GM23338 (cell line): Measurements from ENCODE around the gene PDE5A. TPM values are rescaled to one million over a fixed set of nuclear protein-coding genes. Genes with fewer than 3 reads are reported as not detected.
A peak's percentile ranks its signal among the peaks of the same experiment; 100 is the strongest.

ENCODE experiments used
- ATAC-seq: fragments of 200-7000 bp; cut with Tn5 transposase; 3 replicates; pipeline ENCODE4 v1.9.1; 2020
- DNase-seq: peaks from one replicate; pipeline ENCODE4 v3.0.0-alpha.2; 2015; ENCODE audit warnings: low spot score
- H2AFZ ChIP-seq: fragments of 200-600 bp; sonication (generic); 2 replicates; pipeline ENCODE4 v1.8.0; 2016; ENCODE audit warnings: antibody characterized with exemption, mild to moderate bottlenecking, moderate library complexity
- H3F3A ChIP-seq: fragments of 200-600 bp; sonication (generic); replicated peaks from 2 replicates; pipeline ENCODE4 v1.8.0; 2017; ENCODE audit warnings: antibody characterized with exemption, mixed run types, low read depth
- H3K27ac ChIP-seq: fragments of 200-600 bp; sonication (generic); 2 replicates; pipeline ENCODE4 v1.6.1; 2016; ENCODE audit warnings: low read depth
- H3K27me3 ChIP-seq: fragments of 200-600 bp; sonication (generic); 2 replicates; pipeline ENCODE4 v1.8.0; 2016; ENCODE audit warnings: mild to moderate bottlenecking, mixed run types, moderate library complexity; ENCODE audit not compliant: insufficient read depth
- H3K36me3 ChIP-seq: fragments of 200-600 bp; sonication (generic); 2 replicates; pipeline ENCODE4 v1.8.0; 2016; ENCODE audit warnings: mild to moderate bottlenecking; ENCODE audit not compliant: insufficient read depth
- H3K4me1 ChIP-seq: fragments of 200-600 bp; sonication (generic); 2 replicates; pipeline ENCODE4 v1.8.0; 2016; ENCODE audit warnings: mild to moderate bottlenecking, moderate library complexity; ENCODE audit not compliant: insufficient read depth
- H3K4me2 ChIP-seq: fragments of 200-600 bp; sonication (generic); 2 replicates; pipeline ENCODE4 v1.7.1; 2017; ENCODE audit warnings: mixed run types
- H3K4me3 ChIP-seq: fragments of 200-600 bp; sonication (generic); 2 replicates; pipeline ENCODE4 v1.6.1; 2016; ENCODE audit warnings: mixed run types
- H3K79me2 ChIP-seq: fragments of 200-600 bp; sonication (generic); replicated peaks from 2 replicates; pipeline ENCODE4 v1.8.0; 2017; ENCODE audit warnings: mild to moderate bottlenecking; ENCODE audit not compliant: insufficient read depth
- H3K9me2 ChIP-seq: fragments of 200-600 bp; sonication (generic); 2 replicates; pipeline ENCODE4 v1.8.0; 2017; ENCODE audit not compliant: insufficient read depth
- H4K20me1 ChIP-seq: fragments of 200-600 bp; sonication (generic); replicated peaks from 2 replicates; pipeline ENCODE4 v1.8.0; 2017; ENCODE audit warnings: mild to moderate bottlenecking; ENCODE audit not compliant: insufficient read depth
- H3K27ac Mint-ChIP-seq: 2 replicates; pipeline ENCODE4 v1.8.0; 2020; ENCODE audit warnings: inconsistent platforms, mild to moderate bottlenecking, moderate library complexity, mixed read lengths
- H3K27me3 Mint-ChIP-seq: 3 replicates; pipeline ENCODE4 v1.8.0; 2022; ENCODE audit warnings: low read depth, mild to moderate bottlenecking, moderate library complexity, mixed read lengths, inconsistent platforms; ENCODE audit not compliant: insufficient read depth, poor library complexity
- H3K36me3 Mint-ChIP-seq: 3 replicates; pipeline ENCODE4 v1.8.0; 2021; ENCODE audit warnings: low read depth, mild to moderate bottlenecking, inconsistent platforms, moderate library complexity, mixed read lengths
- H3K4me1 Mint-ChIP-seq: 3 replicates; pipeline ENCODE4 v1.8.0; 2020; ENCODE audit warnings: mild to moderate bottlenecking, inconsistent platforms, mixed read lengths
- H3K4me3 Mint-ChIP-seq: 3 replicates; pipeline ENCODE4 v1.8.0; 2021; ENCODE audit warnings: moderate library complexity, mild to moderate bottlenecking, inconsistent platforms, mixed read lengths
- H3K9me3 Mint-ChIP-seq: 3 replicates; pipeline ENCODE4 v1.8.0; 2020; ENCODE audit warnings: moderate library complexity, mild to moderate bottlenecking, inconsistent platforms, mixed read lengths
- CREB1 ChIP-seq: fragments of 250-450 bp; sonication (Bioruptor Pico); IDR thresholded peaks from 2 replicates; pipeline ENCODE4 v1.5.0; 2020; ENCODE audit warnings: low read depth, mild to moderate bottlenecking, moderate library complexity
- CTCF ChIP-seq, 2 experiments: fragments of 200-600 bp in 1 of 2; sonication (generic) in 1 of 2; conservative IDR thresholded peaks; 2 replicates each; pipeline versions ENCODE4 v1.5.1 to v1.6.1; 2016 to 2017; ENCODE audit warnings: antibody characterized with exemption in 2 of 2, low read depth in 2 of 2, mild to moderate bottlenecking in 2 of 2, moderate library complexity in 1 of 2
- ETS1 ChIP-seq: IDR thresholded peaks from 2 replicates; pipeline ENCODE4 v1.6.1; 2016; ENCODE audit warnings: antibody characterized with exemption
- EZH2 ChIP-seq: fragments of 200-600 bp; sonication (generic); IDR thresholded peaks from one replicate; pipeline ENCODE4 v1.8.0; 2017; ENCODE audit warnings: antibody characterized with exemption, mild to moderate bottlenecking, low read depth; ENCODE audit not compliant: unreplicated experiment
- EZH2phosphoT487 ChIP-seq: fragments of 200-600 bp; sonication (generic); IDR thresholded peaks from one replicate; pipeline ENCODE4 v1.8.1; 2018; ENCODE audit warnings: antibody characterized with exemption; ENCODE audit not compliant: unreplicated experiment
- JUNB ChIP-seq: IDR thresholded peaks from one replicate; pipeline ENCODE4 v1.6.1; 2016; ENCODE audit warnings: antibody characterized with exemption; ENCODE audit not compliant: unreplicated experiment
- NANOG ChIP-seq: IDR thresholded peaks from 2 replicates; pipeline ENCODE4 v1.6.1; 2016; ENCODE audit warnings: antibody characterized with exemption, borderline replicate concordance
- POLR2AphosphoS5 ChIP-seq: IDR thresholded peaks from 2 replicates; pipeline ENCODE4 v1.6.1; 2016; ENCODE audit warnings: antibody characterized with exemption, low read depth
- STAT1 ChIP-seq: IDR thresholded peaks from one replicate; pipeline ENCODE4 v1.6.1; 2016; ENCODE audit warnings: antibody characterized with exemption; ENCODE audit not compliant: unreplicated experiment
- ZNF331 ChIP-seq: fragments of 250-450 bp; sonication (Bioruptor Pico); IDR thresholded peaks from 2 replicates; pipeline ENCODE4 v1.5.0; 2020; ENCODE audit warnings: low read depth, mild to moderate bottlenecking, moderate library complexity
- polyA plus RNA-seq: library from polyadenylated mRNA; unstranded; fragments of >200 nt; fragmentation: Nextera tagmentation; extraction: Ambion mirVana; gene quantifications from 2 replicates; pipeline ENCODE4 v1.2.1, GENCODE V29; 2016
- total RNA-seq: library from RNA; depleted of rRNA; stranded (reverse); fragments of >200 nt; shearing (Covaris generic); gene quantifications from 2 replicates; pipeline ENCODE4 v1.2.3, GENCODE V29; 2014

Gene PDE5A
- total and polyA plus RNA-seq, 2 experiments from 2014 or later: 15.0 to 22.6 TPM

- H3K4me1 ChIP-seq: peaks cover 8% of the 10 kb centered on the region; the same call in 1 of the 2 replicates
- Mint-ChIP-seq H3K27me3 (peaks cover 10% of the 10 kb centered on the region), H3K4me3 (peak overlapping the region; percentile 79), H3K4me1 (peaks cover 13% of the 10 kb centered on the region), H3K9me3 (no peaks in the 10 kb centered on the region), H3K27ac (no peak overlapping the region), H3K36me3 (no peaks in the 10 kb centered on the region; the same call in 2 of the 3 replicates)
- peak overlapping the region; percentile 90 for H3K4me3 ChIP-seq
- 0 out of 4 replicates have a peak, but pooled peaks of 1 of the 2 experiments have one; percentile 8 for TF ChIP-seq CTCF (conservative IDR thresholded peaks at IDR 0.05; ENCODE audit: low read depth in 2 of 2)
- TF ChIP-seq ZNF331 (CRISPR knock-in tag): no peak
- TF ChIP-seq POLR2AphosphoS5: no peak
- TF ChIP-seq NANOG: no peak
- H3K27me3 ChIP-seq: peaks cover 7% of the 10 kb centered on the region; the same call in 1 of the 2 replicates
- DNase-seq: no peak
- 0 out of 2 replicates have a peak, but pooled peaks cover 3% of the 10 kb centered on the region for H3F3A ChIP-seq
- H3K79me2 ChIP-seq: peaks cover 48% of the 10 kb centered on the region
- peaks cover 5% of the 10 kb centered on the region; the same call in 1 of the 2 replicates for H4K20me1 ChIP-seq
- H3K27ac ChIP-seq: no peak overlapping the region
- peak overlapping the region; percentile 99 for H3K4me2 ChIP-seq
- no peaks in the 10 kb centered on the region for H3K36me3 ChIP-seq
- no peaks in the 10 kb centered on the region for H3K9me2 ChIP-seq
- ATAC-seq: no peak
- peak overlapping the region; percentile 96 for H2AFZ ChIP-seq
Observed at GRCh38 chr4:119626943-119627266, 1.7 kb downstream of the PDE5A start.

GRCh38 chr4:119626420-119626819, 2.2 kb downstream of the PDE5A start:
- H3K27me3 Mint-ChIP-seq: peaks cover 10% of the 10 kb centered on the region
- no peak overlapping the region for H3K27ac Mint-ChIP-seq
- H3K4me3 Mint-ChIP-seq: peak overlapping the region; percentile 79
- Histone ChIP-seq H3K27ac (no peak overlapping the region), H3K4me2 (peak overlapping the region; percentile 99), H4K20me1 (peaks cover 8% of the 10 kb centered on the region), H3K4me1 (peaks cover 8% of the 10 kb centered on the region; the same call in 1 of the 2 replicates), H3K36me3 (no peaks in the 10 kb centered on the region), H3K27me3 (peaks cover 7% of the 10 kb centered on the region; the same call in 1 of the 2 replicates), H3K4me3 (peak overlapping the region; percentile 90), H2AFZ (peak overlapping the region; percentile 96), H3K9me2 (no peaks in the 10 kb centered on the region), H3F3A (0 out of 2 replicates have a peak, but pooled peaks cover 3% of the 10 kb centered on the region), H3K79me2 (peaks cover 51% of the 10 kb centered on the region)
- no peak for ATAC-seq
- H3K36me3 Mint-ChIP-seq: peaks cover 1% of the 10 kb centered on the region; the same call in 2 of the 3 replicates
- no peak for DNase-seq
- H3K9me3 Mint-ChIP-seq: no peaks in the 10 kb centered on the region
- peaks cover 13% of the 10 kb centered on the region for H3K4me1 Mint-ChIP-seq
- TF ChIP-seq ZNF331 (CRISPR knock-in tag) (no peak), POLR2AphosphoS5 (no peak), EZH2phosphoT487 (no peak), STAT1 (no peak)

- Mint-ChIP-seq H3K27ac (no peak overlapping the region), H3K4me1 (peaks cover 13% of the 10 kb centered on the region), H3K9me3 (no peaks in the 10 kb centered on the region), H3K27me3 (peaks cover 10% of the 10 kb centered on the region), H3K36me3 (peaks cover 3% of the 10 kb centered on the region; the same call in 2 of the 3 replicates), H3K4me3 (0 out of 3 replicates have a peak overlapping the region, but pooled peaks have one; percentile 79)
- 0 out of 2 replicates have a peak, but pooled peaks cover 3% of the 10 kb centered on the region for H3F3A ChIP-seq
- no peak for DNase-seq
- no peaks in the 10 kb centered on the region for H3K9me2 ChIP-seq
- peaks cover 7% of the 10 kb centered on the region; the same call in 1 of the 2 replicates for H3K27me3 ChIP-seq
- peak overlapping the region; percentile 90 for H3K4me3 ChIP-seq
- H3K4me2 ChIP-seq: peak overlapping the region; percentile 99
- no peak overlapping the region for H3K27ac ChIP-seq
- peaks cover 8% of the 10 kb centered on the region; the same call in 1 of the 2 replicates for H3K4me1 ChIP-seq
- no peak overlapping the region for H2AFZ ChIP-seq
- H3K79me2 ChIP-seq: peaks cover 58% of the 10 kb centered on the region
- peaks cover 12% of the 10 kb centered on the region for H4K20me1 ChIP-seq
- ATAC-seq: no peak
- no peaks in the 10 kb centered on the region for H3K36me3 ChIP-seq
- TF ChIP-seq CREB1 (CRISPR knock-in tag): no peak
- no peak for TF ChIP-seq EZH2phosphoT487
- no peak for TF ChIP-seq ETS1
- no peak for TF ChIP-seq JUNB
- TF ChIP-seq ZNF331 (CRISPR knock-in tag): no peak
- no peak for TF ChIP-seq NANOG
- no peak for TF ChIP-seq CTCF (conservative IDR thresholded peaks at IDR 0.05; ENCODE audit: low read depth in 2 of 2)
- TF ChIP-seq EZH2: no peak
- no peak for TF ChIP-seq STAT1
- TF ChIP-seq POLR2AphosphoS5: no peak
Observed at GRCh38 chr4:119625761-119626160, 2.8 kb downstream of the PDE5A start.
